HG03066 (cell line): ENCODE measurements around the gene UGT1A4.

Experiments used
- ATAC-seq: cut with Tn5 transposase; IDR thresholded peaks from one replicate; pipeline ENCODE4 v1.9.1; 2021; ENCODE audit warnings: low read depth; ENCODE audit not compliant: unreplicated experiment

Gene UGT1A4

GRCh38 chr2:233718552-233718951, at the start of gene UGT1A4:
Gene UGT1A4, plus strand, starts transcription at chr2:233718736. Its CDS starts 85 bp downstream, at chr2:233718821.
- no peak for ATAC-seq

- ATAC-seq, result no peak
Observed at GRCh38 chr2:233671290-233672161, 47.0 kb upstream of the UGT1A4 start, which contains the start of gene UGT1A9. Gene UGT1A9, plus strand, starts transcription at chr2:233671898. Its CDS starts 37 bp downstream, at chr2:233671935.

- ATAC-seq, result no peak
Observed at GRCh38 chr2:233672886-233673285, 45.6 kb upstream of the UGT1A4 start.

- ATAC-seq, result no peak
Observed at GRCh38 chr2:233673896-233674295, 44.6 kb upstream of the UGT1A4 start.

GRCh38 chr2:233674314-233674713, 44.2 kb upstream of the UGT1A4 start:
- ATAC-seq, result no peak

- no peak for ATAC-seq
Observed at GRCh38 chr2:233674995-233675394, 43.5 kb upstream of the UGT1A4 start.

GRCh38 chr2:233676046-233676445, 42.5 kb upstream of the UGT1A4 start:
- no peak for ATAC-seq

GRCh38 chr2:233679196-233679595, 39.3 kb upstream of the UGT1A4 start:
- ATAC-seq, result no peak

- ATAC-seq, result no peak
Observed at GRCh38 chr2:233680361-233681045, 38.0 kb upstream of the UGT1A4 start.

- no peak for ATAC-seq
Observed at GRCh38 chr2:233681521-233682099, 36.9 kb upstream of the UGT1A4 start, which contains the start of gene UGT1A7. Gene UGT1A7, plus strand, starts transcription at chr2:233681901. Its CDS starts 37 bp downstream, at chr2:233681938.

GRCh38 chr2:233684640-233685039, 33.9 kb upstream of the UGT1A4 start:
- ATAC-seq, result no peak

GRCh38 chr2:233686928-233687327, 31.6 kb upstream of the UGT1A4 start:
- ATAC-seq, result no peak

GRCh38 chr2:233688341-233688740, 30.2 kb upstream of the UGT1A4 start:
- no peak for ATAC-seq

- ATAC-seq, result no peak
Observed at GRCh38 chr2:233689031-233689430, 29.5 kb upstream of the UGT1A4 start.

- no peak for ATAC-seq
Observed at GRCh38 chr2:233689501-233689900, 29.0 kb upstream of the UGT1A4 start.

- no peak for ATAC-seq
Observed at GRCh38 chr2:233690444-233690843, 28.1 kb upstream of the UGT1A4 start.

GRCh38 chr2:233691443-233692433, 26.8 kb upstream of the UGT1A4 start:
- no peak for ATAC-seq

- ATAC-seq, result no peak
Observed at GRCh38 chr2:233692648-233693047, 25.9 kb upstream of the UGT1A4 start, which contains the start of gene UGT1A6. Gene UGT1A6, plus strand, starts transcription at chr2:233692890. Its CDS starts 115 bp downstream, at chr2:233693005.

GRCh38 chr2:233693963-233694362, 24.6 kb upstream of the UGT1A4 start:
- no peak for ATAC-seq

- ATAC-seq, result no peak
Observed at GRCh38 chr2:233698740-233699139, 19.8 kb upstream of the UGT1A4 start.
